ENCODE measurements around the gene TYMP.

DNA sequence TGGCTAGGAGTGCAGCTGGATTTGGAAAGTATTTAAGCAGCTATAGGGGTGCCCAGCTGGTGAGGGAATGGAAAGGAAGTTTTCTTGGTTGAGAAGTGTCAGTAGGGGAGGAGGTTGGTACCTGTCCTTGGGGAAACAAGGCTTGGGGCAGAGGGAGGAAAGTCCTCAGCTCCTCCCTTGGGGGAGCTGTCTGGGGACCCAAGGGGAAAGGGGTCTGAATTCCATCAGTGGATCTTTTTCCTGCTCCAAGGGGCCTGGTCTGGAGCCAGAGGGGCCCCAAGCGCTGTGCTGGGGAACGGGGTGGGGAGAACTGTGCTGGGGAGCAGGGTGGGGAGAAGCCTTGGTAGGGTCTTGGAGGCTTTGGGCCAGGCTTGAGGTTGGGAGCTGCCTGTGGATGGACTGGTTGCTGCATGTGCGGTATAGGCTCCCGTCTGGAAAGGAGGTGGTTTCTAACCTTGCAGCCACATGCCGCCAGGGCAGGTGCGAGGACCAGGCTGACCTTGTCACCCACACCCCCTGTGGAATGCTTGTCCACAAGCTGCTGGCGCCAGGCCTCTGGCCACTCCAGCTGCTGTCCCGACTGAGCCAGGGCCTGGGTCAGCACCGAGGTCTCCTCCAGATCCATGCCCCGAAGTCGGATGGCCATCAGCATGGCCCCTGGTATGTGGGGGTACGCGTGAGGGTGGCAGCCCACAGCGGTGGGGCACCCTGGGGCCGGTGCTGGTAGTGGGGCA lies 963 bp downstream of the TYMP start:
- TF ChIP-seq NR3C1 (CRISPR knock-in tag; conservative IDR thresholded peaks at IDR 0.05; ENCODE audit: low read depth) (no peak), GRHL2 (CRISPR knock-in tag; IDR thresholded peaks at IDR 0.05; ENCODE audit: insufficient replicate concordance, severe bottlenecking) (no peak), FOXK1 (CRISPR knock-in tag; IDR thresholded peaks at IDR 0.05) (no peak), FOXJ3 (CRISPR knock-in tag; IDR thresholded peaks at IDR 0.05; ENCODE audit: borderline replicate concordance) (no peak), GABPB1 (CRISPR knock-in tag; IDR thresholded peaks at IDR 0.05) (no peak), NFYB (CRISPR knock-in tag; conservative IDR thresholded peaks at IDR 0.05; ENCODE audit: low read depth) (no peak), NR1H2 (CRISPR knock-in tag; IDR thresholded peaks at IDR 0.05) (no peak), ZNF263 (CRISPR knock-in tag; IDR thresholded peaks at IDR 0.05; ENCODE audit: low read depth) (no peak)
- TF ChIP-seq, protein P1, sequence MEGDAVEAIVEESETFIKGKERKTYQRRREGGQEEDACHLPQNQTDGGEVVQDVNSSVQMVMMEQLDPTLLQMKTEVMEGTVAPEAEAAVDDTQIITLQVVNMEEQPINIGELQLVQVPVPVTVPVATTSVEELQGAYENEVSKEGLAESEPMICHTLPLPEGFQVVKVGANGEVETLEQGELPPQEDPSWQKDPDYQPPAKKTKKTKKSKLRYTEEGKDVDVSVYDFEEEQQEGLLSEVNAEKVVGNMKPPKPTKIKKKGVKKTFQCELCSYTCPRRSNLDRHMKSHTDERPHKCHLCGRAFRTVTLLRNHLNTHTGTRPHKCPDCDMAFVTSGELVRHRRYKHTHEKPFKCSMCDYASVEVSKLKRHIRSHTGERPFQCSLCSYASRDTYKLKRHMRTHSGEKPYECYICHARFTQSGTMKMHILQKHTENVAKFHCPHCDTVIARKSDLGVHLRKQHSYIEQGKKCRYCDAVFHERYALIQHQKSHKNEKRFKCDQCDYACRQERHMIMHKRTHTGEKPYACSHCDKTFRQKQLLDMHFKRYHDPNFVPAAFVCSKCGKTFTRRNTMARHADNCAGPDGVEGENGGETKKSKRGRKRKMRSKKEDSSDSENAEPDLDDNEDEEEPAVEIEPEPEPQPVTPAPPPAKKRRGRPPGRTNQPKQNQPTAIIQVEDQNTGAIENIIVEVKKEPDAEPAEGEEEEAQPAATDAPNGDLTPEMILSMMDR (IDR thresholded peaks at IDR 0.05): no peak
- TF ChIP-seq, protein P2, sequence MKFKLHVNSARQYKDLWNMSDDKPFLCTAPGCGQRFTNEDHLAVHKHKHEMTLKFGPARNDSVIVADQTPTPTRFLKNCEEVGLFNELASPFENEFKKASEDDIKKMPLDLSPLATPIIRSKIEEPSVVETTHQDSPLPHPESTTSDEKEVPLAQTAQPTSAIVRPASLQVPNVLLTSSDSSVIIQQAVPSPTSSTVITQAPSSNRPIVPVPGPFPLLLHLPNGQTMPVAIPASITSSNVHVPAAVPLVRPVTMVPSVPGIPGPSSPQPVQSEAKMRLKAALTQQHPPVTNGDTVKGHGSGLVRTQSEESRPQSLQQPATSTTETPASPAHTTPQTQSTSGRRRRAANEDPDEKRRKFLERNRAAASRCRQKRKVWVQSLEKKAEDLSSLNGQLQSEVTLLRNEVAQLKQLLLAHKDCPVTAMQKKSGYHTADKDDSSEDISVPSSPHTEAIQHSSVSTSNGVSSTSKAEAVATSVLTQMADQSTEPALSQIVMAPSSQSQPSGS (CRISPR knock-in tag; IDR thresholded peaks at IDR 0.05; ENCODE audit: borderline replicate concordance, low read depth): no peak
- TF ChIP-seq, protein P3, sequence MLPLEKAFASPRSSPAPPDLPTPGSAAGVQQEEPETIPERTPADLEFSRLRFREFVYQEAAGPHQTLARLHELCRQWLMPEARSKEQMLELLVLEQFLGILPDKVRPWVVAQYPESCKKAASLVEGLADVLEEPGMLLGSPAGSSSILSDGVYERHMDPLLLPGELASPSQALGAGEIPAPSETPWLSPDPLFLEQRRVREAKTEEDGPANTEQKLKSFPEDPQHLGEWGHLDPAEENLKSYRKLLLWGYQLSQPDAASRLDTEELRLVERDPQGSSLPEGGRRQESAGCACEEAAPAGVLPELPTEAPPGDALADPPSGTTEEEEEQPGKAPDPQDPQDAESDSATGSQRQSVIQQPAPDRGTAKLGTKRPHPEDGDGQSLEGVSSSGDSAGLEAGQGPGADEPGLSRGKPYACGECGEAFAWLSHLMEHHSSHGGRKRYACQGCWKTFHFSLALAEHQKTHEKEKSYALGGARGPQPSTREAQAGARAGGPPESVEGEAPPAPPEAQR (CRISPR knock-in tag; IDR thresholded peaks at IDR 0.05): no peak
- TF ChIP-seq, protein P4, sequence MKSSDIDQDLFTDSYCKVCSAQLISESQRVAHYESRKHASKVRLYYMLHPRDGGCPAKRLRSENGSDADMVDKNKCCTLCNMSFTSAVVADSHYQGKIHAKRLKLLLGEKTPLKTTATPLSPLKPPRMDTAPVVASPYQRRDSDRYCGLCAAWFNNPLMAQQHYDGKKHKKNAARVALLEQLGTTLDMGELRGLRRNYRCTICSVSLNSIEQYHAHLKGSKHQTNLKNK (CRISPR knock-in tag; IDR thresholded peaks at IDR 0.05): no peak
- TF ChIP-seq, protein P5, sequence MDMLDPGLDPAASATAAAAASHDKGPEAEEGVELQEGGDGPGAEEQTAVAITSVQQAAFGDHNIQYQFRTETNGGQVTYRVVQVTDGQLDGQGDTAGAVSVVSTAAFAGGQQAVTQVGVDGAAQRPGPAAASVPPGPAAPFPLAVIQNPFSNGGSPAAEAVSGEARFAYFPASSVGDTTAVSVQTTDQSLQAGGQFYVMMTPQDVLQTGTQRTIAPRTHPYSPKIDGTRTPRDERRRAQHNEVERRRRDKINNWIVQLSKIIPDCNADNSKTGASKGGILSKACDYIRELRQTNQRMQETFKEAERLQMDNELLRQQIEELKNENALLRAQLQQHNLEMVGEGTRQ (CRISPR knock-in tag; IDR thresholded peaks at IDR 0.05): no peak
- TF ChIP-seq, protein P6, sequence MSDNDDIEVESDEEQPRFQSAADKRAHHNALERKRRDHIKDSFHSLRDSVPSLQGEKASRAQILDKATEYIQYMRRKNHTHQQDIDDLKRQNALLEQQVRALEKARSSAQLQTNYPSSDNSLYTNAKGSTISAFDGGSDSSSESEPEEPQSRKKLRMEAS (CRISPR knock-in tag; IDR thresholded peaks at IDR 0.05): 0 out of 2 replicates have a peak, but pooled peaks have one; percentile 37

Measured in WTC11 (cell line).